SK-N-SH treated with all-trans-retinoic acid at 6 μM for 48 hours (cell line): ENCODE measurements around the gene HEPHL1.

ENCODE experiments used
- BACH2 ChIP-seq: fragments of 250-450 bp; sonication (Bioruptor Pico); IDR thresholded peaks from 2 replicates; pipeline ENCODE4 v1.9.0; 2021; ENCODE audit warnings: mild to moderate bottlenecking, borderline replicate concordance
- PATZ1 ChIP-seq: fragments of 250-450 bp; sonication (Bioruptor Pico); IDR thresholded peaks from 2 replicates; pipeline ENCODE4 v1.8.0; 2020; ENCODE audit warnings: mild to moderate bottlenecking, moderate library complexity, borderline replicate concordance
- POU6F1 ChIP-seq: fragments of 250-450 bp; sonication (Bioruptor Pico); IDR thresholded peaks from 2 replicates; pipeline ENCODE4 v1.8.0; 2021; ENCODE audit warnings: low read depth, mild to moderate bottlenecking, moderate library complexity, borderline replicate concordance
- TSHZ2 ChIP-seq: fragments of 250-450 bp; sonication (Bioruptor Pico); IDR thresholded peaks from 2 replicates; pipeline ENCODE4 v1.5.0; 2020; ENCODE audit warnings: mild to moderate bottlenecking, moderate library complexity
- ZFP3 ChIP-seq: fragments of 250-450 bp; sonication (Bioruptor Pico); IDR thresholded peaks from 2 replicates; pipeline ENCODE4 v1.5.0; 2020; ENCODE audit warnings: mild to moderate bottlenecking, moderate library complexity
- ZFP30 ChIP-seq: fragments of 450-650 bp; formaldehyde crosslinking; IDR thresholded peaks from 2 replicates; pipeline ENCODE4 v1.5.0; 2022; ENCODE audit warnings: mild to moderate bottlenecking, moderate library complexity
- ZNF70 ChIP-seq: fragments of 450-650 bp; formaldehyde crosslinking; IDR thresholded peaks from 2 replicates; pipeline ENCODE4 v1.5.0; 2020; ENCODE audit warnings: mild to moderate bottlenecking, moderate library complexity

GRCh38 chr11:93997741-93998140 is 23.4 kb upstream of the HEPHL1 start:
- TF ChIP-seq POU6F1 = no peak
- no peak for TF ChIP-seq ZFP3 (CRISPR knock-in tag)
- TF ChIP-seq ZFP30 (CRISPR knock-in tag) = no peak
- no peak for TF ChIP-seq ZNF70 (CRISPR knock-in tag)
- no peak for TF ChIP-seq PATZ1 (CRISPR knock-in tag)
- no peak for TF ChIP-seq BACH2 (CRISPR knock-in tag)
- TF ChIP-seq TSHZ2 (CRISPR knock-in tag) = no peak
